Fibroblast of villous mesenchyme (primary cell): Measurements from ENCODE around the gene PCNX3. TPM values are rescaled to one million over a fixed set of nuclear protein-coding genes. Genes with fewer than 3 reads are reported as not detected.

Source experiments
- DNase-seq: peaks from one replicate; pipeline ENCODE4 v3.0.0-alpha.2; 2010; ENCODE audit warnings: low read depth
- H3K4me3 ChIP-seq: 2 replicates; pipeline ENCODE4 v1.5.1; 2011; ENCODE audit warnings: low read depth, mild to moderate bottlenecking, low read length
- CTCF ChIP-seq: IDR thresholded peaks from 2 replicates; pipeline ENCODE4 v1.5.1; 2012; ENCODE audit warnings: low read depth, mild to moderate bottlenecking, low read length; ENCODE audit not compliant: insufficient read depth
- total RNA-seq: library from RNA; depleted of rRNA; stranded (reverse); fragments of >200 nt; gene quantifications from 2 replicates; pipeline ENCODE4 v1.2.3, GENCODE V29; 2012

PCNX3 gene
- total RNA-seq, 1 donor = 32.4 TPM

- no peak for TF ChIP-seq CTCF
- DNase-seq = no peak
- no peak overlapping the region for H3K4me3 ChIP-seq
Measured at GRCh38 chr11:65627202-65627601, 11.6 kb downstream of the PCNX3 start.

- no peak for DNase-seq
- TF ChIP-seq CTCF = no peak
- H3K4me3 ChIP-seq = no peak overlapping the region
Measured at GRCh38 chr11:65629579-65629978, 14.0 kb downstream of the PCNX3 start.

DNA sequence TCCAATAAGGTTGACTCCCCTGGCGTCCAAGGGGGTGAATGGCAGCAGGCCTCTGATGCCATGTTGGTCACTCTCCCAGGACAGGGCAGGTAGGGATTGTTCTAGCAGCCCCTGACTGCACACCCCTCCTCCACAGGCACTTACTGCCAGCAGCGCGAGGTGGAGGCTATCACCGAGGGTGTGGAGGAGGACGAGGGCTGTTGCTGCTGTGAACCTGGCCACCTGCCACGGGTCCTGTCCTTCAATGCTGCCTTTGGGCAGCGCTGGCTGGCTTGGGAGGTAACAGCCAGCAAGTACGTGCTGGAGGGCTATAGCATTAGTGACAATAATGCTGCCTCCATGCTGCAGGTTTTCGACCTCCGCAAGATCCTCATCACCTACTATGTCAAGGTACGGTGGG lies 14.6 kb downstream of the PCNX3 start:
- no peak for DNase-seq
- no peak overlapping the region for H3K4me3 ChIP-seq
- no peak for TF ChIP-seq CTCF

- TF ChIP-seq CTCF = no peak
- DNase-seq = no peak
- H3K4me3 ChIP-seq = no peak overlapping the region
Measured at GRCh38 chr11:65633390-65634108, 18.0 kb downstream of the PCNX3 start.

GRCh38 chr11:65634109-65634436 lies 18.5 kb downstream of the PCNX3 start:
- no peak for DNase-seq
- no peak for TF ChIP-seq CTCF
- H3K4me3 ChIP-seq = no peak overlapping the region

DNA sequence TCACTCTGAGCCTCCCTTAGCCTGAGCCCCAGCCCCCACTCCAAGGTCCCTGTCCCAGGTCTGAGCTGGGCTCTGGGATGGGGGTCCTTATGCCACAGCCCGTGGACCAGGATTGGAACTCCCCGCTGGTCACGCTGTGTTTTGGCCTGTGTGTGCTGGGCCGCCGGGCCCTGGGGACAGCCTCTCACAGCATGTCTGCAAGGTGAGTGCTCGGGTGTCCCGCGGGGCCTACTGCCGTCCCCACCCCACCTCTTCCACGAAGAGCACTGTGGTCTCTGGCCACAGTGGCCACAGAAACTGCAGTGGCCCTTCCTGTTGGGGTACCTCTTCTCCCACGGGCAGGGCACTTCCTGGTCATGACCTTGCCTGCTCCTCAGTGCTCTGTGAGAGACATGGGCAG lies 18.9 kb downstream of the PCNX3 start:
- no peak for TF ChIP-seq CTCF
- no peak for DNase-seq
- no peak overlapping the region for H3K4me3 ChIP-seq

DNA sequence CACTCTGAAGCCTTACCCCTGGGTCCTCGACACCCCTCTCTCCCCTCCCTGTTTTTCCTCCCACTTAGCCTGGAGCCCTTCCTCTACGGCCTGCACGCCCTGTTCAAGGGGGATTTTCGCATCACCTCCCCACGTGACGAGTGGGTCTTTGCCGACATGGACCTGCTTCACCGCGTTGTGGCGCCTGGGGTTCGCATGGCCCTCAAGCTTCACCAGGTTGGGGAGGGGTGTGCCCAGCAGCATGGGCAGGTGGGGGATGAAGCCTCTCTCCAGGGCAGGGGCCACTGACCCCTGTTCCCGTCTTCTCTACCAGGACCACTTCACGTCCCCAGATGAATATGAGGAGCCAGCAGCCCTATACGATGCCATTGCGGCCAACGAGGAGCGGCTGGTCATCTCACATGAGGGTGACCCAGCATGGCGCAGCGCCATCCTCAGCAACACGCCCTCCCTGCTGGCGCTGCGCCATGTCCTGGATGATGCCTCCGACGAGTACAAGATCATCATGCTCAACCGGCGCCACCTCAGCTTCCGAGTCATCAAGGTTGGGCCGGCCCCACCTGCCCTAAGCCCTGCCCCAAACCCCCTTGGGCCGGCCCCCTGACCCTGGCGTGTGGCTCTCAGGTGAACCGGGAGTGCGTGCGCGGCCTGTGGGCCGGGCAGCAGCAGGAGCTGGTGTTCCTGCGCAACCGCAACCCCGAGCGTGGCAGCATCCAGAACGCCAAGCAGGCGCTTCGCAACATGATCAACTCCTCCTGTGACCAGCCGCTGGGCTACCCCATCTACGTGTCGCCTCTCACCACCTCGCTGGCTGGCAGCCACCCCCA lies 19.5 kb downstream of the PCNX3 start:
- DNase-seq = no peak
- TF ChIP-seq CTCF = no peak
- H3K4me3 ChIP-seq = no peak overlapping the region
